Loucy (cell line): ENCODE data around the gene FAM221A.

Experiments
- H2AFZ ChIP-seq: fragments of 200-600 bp; sonication (generic); 2 replicates; pipeline ENCODE4 v1.6.0; 2016; ENCODE audit warnings: antibody characterized with exemption, mild to moderate bottlenecking, low read length, moderate library complexity
- H3F3A ChIP-seq: fragments of 200-600 bp; 2 replicates; pipeline ENCODE4 v1.6.0; 2016; ENCODE audit warnings: antibody characterized with exemption, low read depth, mild to moderate bottlenecking
- H3K27me3 ChIP-seq: fragments of 200-600 bp; sonication (generic); 2 replicates; pipeline ENCODE4 v1.6.1; 2014; ENCODE audit warnings: low read length, mild to moderate bottlenecking; ENCODE audit not compliant: insufficient read depth, poor library complexity, severe bottlenecking
- H3K36me3 ChIP-seq: fragments of 200-600 bp; sonication (generic); 2 replicates; pipeline ENCODE4 v1.6.1; 2016; ENCODE audit warnings: low read length; ENCODE audit not compliant: insufficient read depth
- H3K4me1 ChIP-seq: fragments of 200-600 bp; sonication (generic); 2 replicates; pipeline ENCODE4 v1.5.1; 2014; ENCODE audit warnings: low read length, mild to moderate bottlenecking; ENCODE audit not compliant: insufficient read depth, poor library complexity, severe bottlenecking
- H3K4me2 ChIP-seq: fragments of 200-600 bp; sonication (generic); 2 replicates; pipeline ENCODE4 v1.6.0; 2014; ENCODE audit warnings: antibody characterized with exemption, low read length, low read depth, mild to moderate bottlenecking; ENCODE audit not compliant: poor library complexity, severe bottlenecking
- H3K4me3 ChIP-seq: fragments of 200-600 bp; sonication (generic); 2 replicates; pipeline ENCODE4 v1.5.1; 2014; ENCODE audit warnings: low read length, mild to moderate bottlenecking, mixed read lengths; ENCODE audit not compliant: poor library complexity, severe bottlenecking
- H3K79me2 ChIP-seq: fragments of 200-600 bp; sonication (generic); 2 replicates; pipeline ENCODE4 v1.6.1; 2014; ENCODE audit warnings: low read length; ENCODE audit not compliant: insufficient read depth
- H3K9ac ChIP-seq: fragments of 200-600 bp; sonication (generic); 2 replicates; pipeline ENCODE4 v1.6.0; 2014; ENCODE audit warnings: mild to moderate bottlenecking, low read depth, low read length, moderate library complexity; ENCODE audit not compliant: poor library complexity, severe bottlenecking
- H3K9me2 ChIP-seq: fragments of 200-600 bp; sonication (generic); replicated peaks from 2 replicates; pipeline ENCODE4 v1.6.1; 2016; ENCODE audit warnings: low read depth, low read length, mixed read lengths
- H3K9me3 ChIP-seq: fragments of 200-600 bp; sonication (generic); 2 replicates; pipeline ENCODE4 v1.6.1; 2014; ENCODE audit warnings: mild to moderate bottlenecking, antibody characterized with exemption, low read length, low read depth; ENCODE audit not compliant: insufficient read depth
- H4K20me1 ChIP-seq: fragments of 200-600 bp; sonication (generic); 2 replicates; pipeline ENCODE4 v1.6.0; 2014; ENCODE audit warnings: antibody characterized with exemption, low read length, mild to moderate bottlenecking; ENCODE audit not compliant: insufficient read depth, poor library complexity, severe bottlenecking
- CTCF ChIP-seq: fragments of 200-600 bp; sonication (generic); conservative IDR thresholded peaks from 2 replicates; pipeline ENCODE4 v1.5.1; 2014; ENCODE audit warnings: mild to moderate bottlenecking, antibody characterized with exemption, low read length
- EZH2phosphoT487 ChIP-seq: fragments of 200-600 bp; IDR thresholded peaks from 2 replicates; pipeline ENCODE4 v1.6.1; 2018; ENCODE audit warnings: antibody characterized with exemption, mild to moderate bottlenecking, moderate library complexity, borderline replicate concordance

Gene FAM221A

GRCh38 chr7:23743226-23743625 is 63.2 kb downstream of the FAM221A start:
- TF ChIP-seq EZH2phosphoT487 (no peak), CTCF (no peak)
- Histone ChIP-seq H3K4me1 (no peaks in the 10 kb centered on the region), H3K4me2 (no peak overlapping the region), H3K4me3 (no peak overlapping the region), H3F3A (no peaks in the 10 kb centered on the region), H3K27me3 (no peaks in the 10 kb centered on the region), H3K79me2 (no peaks in the 10 kb centered on the region), H3K9ac (no peak overlapping the region), H3K9me3 (peaks cover 17% of the 10 kb centered on the region; the same call in 1 of the 2 replicates), H2AFZ (no peak overlapping the region), H3K9me2 (no peaks in the 10 kb centered on the region), H3K36me3 (no peaks in the 10 kb centered on the region), H4K20me1 (no peaks in the 10 kb centered on the region)

GRCh38 chr7:23746629-23747028 is 66.6 kb downstream of the FAM221A start:
- no peak overlapping the region for H3K4me2 ChIP-seq
- H3K27me3 ChIP-seq, result no peaks in the 10 kb centered on the region
- H3K9me3 ChIP-seq, result peaks cover 17% of the 10 kb centered on the region; the same call in 1 of the 2 replicates
- no peaks in the 10 kb centered on the region for H3F3A ChIP-seq
- no peak overlapping the region for H3K9ac ChIP-seq
- no peak overlapping the region for H3K4me3 ChIP-seq
- no peak overlapping the region for H2AFZ ChIP-seq
- no peaks in the 10 kb centered on the region for H3K9me2 ChIP-seq
- no peaks in the 10 kb centered on the region for H3K79me2 ChIP-seq
- no peaks in the 10 kb centered on the region for H4K20me1 ChIP-seq
- H3K36me3 ChIP-seq, result no peaks in the 10 kb centered on the region
- no peak for TF ChIP-seq CTCF
- TF ChIP-seq EZH2phosphoT487, result no peak
- H3K4me1 ChIP-seq, result no peaks in the 10 kb centered on the region

GRCh38 chr7:23751852-23752251 is 71.9 kb downstream of the FAM221A start:
- H3K4me3 ChIP-seq, result no peak overlapping the region
- H3K9ac ChIP-seq, result no peak overlapping the region
- H2AFZ ChIP-seq, result no peak overlapping the region
- H3K9me3 ChIP-seq, result no peaks in the 10 kb centered on the region
- H3F3A ChIP-seq, result no peaks in the 10 kb centered on the region
- H4K20me1 ChIP-seq, result no peaks in the 10 kb centered on the region
- no peaks in the 10 kb centered on the region for H3K36me3 ChIP-seq
- TF ChIP-seq CTCF (no peak), EZH2phosphoT487 (no peak)
- H3K27me3 ChIP-seq, result no peaks in the 10 kb centered on the region
- H3K79me2 ChIP-seq, result no peaks in the 10 kb centered on the region
- no peak overlapping the region for H3K4me2 ChIP-seq
- H3K4me1 ChIP-seq, result no peaks in the 10 kb centered on the region
- H3K9me2 ChIP-seq, result no peaks in the 10 kb centered on the region
